MV-4-11 (cell line): Measurements from ENCODE around the gene LTBP1.
"Not testable (repeated sequence)": the region's sequence is repeated elsewhere in the genome, so short reads cannot be mapped to it uniquely, and the experiment has no call there.

Experiments used
- DNase-seq: peaks from one replicate; lab custom pipeline; 2025; lab: John Stamatoyannopoulos, UW

The LTBP1 gene

DNA sequence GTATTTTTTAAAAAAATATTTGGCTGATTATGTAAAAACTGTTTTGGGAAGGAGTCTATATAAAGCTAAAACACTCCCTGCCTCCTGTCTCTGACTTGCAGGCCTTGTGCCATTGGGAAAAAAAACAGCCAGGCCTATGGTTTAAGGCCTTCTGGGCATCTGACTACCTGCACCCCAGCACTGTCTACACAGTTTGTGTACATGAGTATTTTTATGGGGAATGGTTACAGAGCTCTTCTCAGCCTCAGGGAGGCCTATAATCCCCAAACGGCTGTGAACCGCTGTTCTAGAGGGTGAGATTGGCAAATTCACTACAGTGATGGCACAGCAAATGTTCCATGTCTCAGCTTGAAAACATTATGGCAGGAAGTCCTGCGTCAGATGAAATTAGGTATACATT lies 96.1 kb downstream of the LTBP1 start:
- no peak for DNase-seq

DNA sequence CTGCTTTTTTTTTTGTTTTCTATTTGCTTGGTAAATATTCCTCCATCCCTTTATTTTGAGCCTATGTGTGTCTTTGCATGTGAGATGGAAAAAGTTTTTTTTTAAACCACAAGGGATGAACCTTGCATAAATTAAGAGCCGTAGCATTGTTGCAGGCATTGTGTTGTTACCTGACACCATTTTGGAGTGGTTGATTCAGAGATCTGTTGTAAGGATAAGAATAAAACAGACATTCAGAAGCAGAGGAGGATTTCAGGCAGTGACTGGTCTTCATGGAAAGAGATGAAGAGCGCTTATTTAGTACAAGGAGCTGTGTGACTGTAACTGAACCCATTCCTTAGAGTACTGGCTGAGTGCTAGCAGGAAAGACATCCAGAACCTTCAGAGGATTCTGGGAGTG lies 101.2 kb downstream of the LTBP1 start:
- DNase-seq: no peak

DNA sequence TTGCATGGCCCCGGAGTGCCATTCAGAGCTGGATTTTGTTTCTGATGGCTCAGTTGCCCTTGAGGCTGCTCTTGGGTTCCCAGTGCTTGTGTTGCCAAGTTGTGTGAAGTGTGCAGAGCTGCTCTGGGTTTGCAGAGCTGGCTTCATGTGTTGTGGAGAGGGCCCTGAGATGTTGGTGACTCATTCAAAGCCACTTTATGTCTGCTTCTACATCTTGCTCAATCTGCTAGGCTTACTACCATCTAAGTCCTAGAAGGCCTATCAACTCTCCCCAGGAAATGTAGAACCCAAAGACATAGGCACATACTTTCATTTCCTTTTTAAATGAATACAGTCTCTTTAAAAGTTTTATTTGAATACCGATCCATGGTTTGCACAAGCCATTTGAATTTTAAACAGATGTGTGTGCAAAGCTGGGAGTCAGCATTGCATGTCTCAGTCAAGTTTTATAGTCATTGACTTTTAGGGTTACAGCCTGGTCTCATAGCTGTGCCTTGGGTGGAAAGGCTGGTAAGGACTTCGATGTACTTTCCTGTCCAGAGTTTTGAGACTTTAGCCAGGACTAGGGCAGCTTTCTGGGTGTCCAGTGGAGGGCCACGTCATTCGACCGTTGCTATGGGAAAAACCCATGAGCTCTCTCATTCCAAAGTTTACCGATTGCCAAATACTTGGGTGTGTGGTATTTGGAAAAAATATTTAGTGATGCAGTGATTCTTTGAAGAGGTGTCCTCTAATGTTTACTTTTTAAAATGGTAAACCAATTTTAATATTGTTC lies 105.0 kb downstream of the LTBP1 start:
- DNase-seq: peak; percentile 100

DNA sequence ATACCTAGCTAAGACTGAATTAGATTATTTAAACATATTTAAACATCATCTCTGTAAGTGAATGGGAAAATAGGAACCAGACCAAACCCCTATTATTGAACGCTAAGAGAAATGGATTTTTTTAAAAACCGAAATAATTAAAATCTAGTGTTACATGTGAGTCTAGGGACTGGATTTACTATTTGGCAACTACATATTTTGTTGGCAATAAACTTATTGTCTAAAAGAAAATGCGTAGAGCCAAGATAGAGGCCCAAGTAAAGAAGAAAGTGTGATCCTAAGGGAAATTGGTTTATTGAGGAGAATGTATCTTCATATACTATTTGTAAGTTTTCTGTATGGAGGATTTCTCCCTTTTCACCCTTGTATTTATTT lies 105.6 kb downstream of the LTBP1 start:
- no peak for DNase-seq

DNA sequence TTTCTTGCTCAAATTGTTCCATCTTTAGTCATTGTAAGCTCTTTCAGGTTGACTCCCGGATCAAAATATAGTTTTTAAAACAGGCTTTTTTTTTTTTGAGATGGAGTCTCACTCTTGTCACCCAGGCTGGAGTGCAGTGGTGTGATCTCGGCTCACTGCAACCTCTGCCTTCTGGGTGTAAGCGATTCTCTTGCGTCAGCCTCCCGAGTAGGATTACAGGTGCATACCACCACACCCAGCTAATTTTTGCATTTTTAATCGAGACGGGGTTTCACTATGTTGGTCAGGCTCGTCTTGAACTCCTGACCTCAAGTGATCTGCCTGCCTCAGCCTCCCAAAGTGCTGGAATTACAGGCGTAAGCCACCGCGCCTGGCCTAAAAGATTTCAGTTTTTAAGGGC lies 106.0 kb downstream of the LTBP1 start:
- peak; percentile 49 for DNase-seq

DNA sequence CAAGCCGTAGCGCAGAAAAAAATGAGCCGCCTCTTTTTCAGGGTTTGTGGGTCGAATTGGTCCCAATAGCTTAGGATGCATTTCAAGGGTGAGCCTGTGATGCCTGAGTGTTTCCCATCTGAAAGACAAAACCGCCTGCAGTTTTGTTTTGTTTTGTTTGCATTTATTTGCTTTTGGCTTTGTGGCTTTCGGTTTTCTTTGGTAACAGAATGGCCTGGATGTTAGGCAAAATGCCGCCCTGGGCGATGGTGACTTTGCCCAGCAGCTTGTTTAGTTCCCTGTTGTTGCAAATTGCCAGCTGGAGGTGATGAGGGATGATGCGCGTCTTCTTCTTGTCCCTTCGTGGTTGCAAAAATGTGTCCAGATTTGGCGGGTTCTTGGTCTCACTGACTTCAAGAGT lies 109.4 kb downstream of the LTBP1 start:
- no peak for DNase-seq

DNA sequence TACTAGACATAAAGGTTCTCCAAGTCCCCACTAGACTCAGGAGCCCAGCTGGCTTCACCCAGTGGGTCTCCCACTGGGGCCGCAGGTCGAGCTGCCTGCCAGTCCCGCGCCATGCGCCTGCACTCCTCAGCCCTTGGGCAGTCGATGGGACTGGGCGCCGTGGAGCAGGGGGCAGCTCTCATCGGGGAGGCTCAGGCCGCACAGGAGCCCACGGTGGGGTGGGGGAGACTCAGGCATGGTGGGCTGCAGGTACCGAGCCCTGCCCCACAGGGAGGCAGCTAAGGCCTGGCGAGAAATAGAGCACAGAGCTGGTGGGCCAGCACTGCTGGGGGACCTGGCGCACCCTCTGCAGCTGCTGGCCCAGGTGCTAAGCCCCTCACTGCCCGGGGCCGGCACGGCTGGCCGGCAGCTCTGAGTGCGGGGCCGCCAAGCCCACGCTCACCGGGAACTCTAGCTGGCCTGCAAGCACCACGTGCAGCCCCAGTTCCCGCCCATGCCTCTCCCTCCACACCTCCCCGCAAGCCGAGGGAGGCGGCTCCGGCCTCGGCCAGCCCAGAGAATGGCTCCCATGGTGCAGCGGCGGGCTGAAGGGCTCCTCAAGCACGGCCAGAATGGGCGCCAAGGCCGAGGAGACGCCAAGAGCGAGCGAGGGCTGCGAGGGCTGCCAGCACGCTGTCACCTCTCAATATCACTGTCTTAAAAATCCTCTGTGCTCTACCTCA lies 110.7 kb downstream of the LTBP1 start:
- not testable (repeated sequence) for DNase-seq

DNA sequence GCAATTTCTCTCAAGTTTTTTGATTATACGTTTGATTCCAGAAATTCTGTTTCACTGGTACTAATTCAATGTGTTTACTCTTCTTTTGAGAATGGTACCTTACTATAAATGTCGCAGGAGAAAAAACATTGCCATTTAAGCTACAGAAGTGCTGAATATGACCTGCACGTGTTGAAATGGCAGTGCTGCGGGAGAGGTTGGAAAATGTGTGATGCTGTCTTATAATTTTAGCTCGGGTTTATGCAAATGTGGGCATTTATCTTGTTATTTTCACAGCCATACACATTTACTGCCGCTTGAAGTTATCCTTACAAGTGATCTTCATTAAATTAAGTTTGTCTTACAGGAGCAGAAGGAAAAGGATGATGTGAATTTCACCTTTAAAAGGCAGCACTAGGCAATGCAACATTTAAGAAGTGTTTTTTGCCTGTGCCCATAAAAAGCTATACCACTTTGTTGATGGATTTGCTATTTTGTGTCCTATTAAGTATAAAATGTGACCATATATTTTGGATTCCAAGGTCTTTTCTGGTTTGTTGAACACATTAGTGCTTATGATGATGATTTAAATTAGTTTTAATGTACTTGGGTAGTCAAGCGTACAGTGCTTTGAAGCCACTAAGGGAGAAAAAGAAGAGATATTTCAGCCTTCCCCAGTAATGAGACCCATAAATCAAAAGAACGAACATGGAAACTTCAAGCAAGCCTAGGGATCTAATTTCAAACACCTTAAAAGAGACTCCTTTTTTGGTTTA lies 112.1 kb downstream of the LTBP1 start:
- no peak for DNase-seq

DNA sequence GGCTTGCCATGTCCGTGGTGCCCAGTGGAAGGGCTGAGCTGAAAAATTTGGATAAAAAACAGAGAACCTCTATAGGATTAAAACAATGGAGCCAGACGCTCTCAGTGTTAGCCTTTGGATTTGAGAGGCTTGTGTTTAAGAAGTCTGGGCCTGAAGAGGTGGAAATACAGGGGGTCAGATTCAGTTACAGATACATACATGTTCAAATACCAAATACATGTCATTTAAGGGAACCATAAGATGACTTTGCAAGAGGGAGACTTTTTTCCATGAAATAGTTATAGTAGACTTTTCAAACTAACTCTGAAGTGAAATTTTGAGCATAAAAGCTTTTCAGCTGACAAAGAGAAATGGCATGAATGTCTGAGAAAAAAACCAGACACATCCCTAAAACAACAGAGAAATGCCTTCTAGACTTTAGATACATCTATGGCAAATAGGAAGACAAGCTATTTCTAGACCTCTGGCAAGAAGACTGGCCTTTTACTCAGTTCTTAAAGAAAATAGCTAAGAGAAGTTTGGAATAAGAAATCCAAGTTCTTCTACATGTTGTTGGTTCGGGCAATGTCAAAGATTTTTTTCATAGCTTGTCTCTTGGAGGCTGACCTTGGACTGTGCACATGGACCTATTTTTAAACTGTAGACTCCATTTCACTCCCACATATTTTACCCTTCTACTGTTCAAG lies 112.9 kb downstream of the LTBP1 start:
- no peak for DNase-seq

DNA sequence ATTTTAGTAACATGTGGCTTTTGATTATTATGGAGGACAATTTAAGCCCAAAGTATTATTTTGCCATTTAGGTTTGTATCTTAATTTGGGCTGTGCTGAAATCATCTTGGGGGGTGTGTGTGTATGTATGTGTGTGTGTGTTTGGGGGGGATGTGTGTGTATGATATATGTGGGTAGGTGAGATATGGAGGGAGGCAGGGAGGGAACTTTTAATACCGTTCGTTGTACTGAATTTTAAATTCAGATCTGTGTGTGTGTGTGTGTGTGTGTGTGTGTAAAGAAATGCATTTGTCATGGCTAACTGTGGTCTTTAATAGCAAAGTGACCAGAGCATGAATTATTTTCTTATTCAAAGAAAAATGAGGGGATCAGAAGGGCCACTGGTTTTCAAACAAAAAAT lies 113.7 kb downstream of the LTBP1 start:
- no peak for DNase-seq

DNA sequence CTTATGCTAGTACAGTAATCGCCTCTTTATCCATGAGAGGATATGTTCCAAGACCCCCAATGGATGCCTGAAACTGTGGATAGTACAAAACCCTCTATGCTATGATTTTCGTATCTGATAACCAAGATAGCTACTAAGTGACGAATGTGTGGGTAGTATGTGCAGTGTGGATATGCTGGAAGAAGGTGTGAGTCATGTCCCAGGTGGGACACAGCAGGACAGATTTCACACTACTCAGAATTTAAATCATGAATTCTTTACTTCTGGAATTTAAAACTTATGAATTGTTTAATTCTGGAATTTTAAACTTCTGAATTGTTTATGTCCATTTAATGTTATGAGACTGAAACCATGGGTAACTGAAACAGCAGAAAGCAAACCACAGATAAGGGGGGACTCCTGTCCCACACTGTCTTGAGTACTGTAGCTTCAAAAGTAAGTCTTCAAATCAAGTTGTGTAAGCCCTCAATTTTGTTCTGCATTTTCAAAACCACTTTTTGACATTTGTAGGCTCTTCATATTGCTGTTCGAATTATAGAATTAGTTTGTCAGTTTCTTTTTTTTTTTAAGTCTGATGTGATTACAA lies 116.0 kb downstream of the LTBP1 start:
- DNase-seq: peak; percentile 69

DNA sequence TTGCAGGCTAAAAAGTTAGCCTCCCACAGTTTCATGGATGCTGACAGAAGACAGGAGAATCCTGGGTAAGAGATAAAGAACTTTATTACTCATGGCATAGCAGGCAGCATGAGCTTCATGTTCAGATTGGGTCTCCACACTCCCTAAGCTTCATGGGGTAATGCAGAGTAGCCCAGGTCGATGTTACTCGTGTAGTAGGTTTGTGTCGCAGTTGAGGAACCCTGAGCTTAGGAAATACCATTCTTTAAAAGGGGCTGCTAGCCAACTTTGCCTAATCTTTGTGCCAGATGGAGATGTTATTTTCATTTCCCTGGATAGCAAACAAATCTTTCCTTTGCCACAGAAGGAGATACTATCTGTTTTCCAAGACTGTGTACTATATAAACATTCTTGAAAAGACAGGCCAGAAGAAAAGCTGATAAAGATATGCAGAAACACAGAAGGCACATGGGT lies 117.6 kb downstream of the LTBP1 start:
- DNase-seq: no peak

DNA sequence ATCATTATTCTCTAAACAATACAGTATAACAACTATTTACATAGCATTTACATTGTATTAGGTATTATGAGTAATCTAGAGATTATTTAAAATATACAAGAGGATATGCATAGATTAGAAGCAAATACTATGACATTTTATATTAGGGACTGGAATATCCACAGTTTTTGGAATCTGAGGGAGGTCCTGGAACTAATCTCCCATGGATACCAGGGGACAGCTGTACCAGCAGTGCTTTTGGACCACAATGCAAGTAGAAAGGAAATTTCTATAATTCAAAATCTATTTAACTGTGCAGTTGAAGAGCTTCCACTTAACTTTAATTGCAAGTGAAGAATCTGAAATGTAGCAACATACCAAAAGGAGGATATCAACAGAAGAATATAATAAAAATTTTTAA lies 120.8 kb downstream of the LTBP1 start:
- no peak for DNase-seq

DNA sequence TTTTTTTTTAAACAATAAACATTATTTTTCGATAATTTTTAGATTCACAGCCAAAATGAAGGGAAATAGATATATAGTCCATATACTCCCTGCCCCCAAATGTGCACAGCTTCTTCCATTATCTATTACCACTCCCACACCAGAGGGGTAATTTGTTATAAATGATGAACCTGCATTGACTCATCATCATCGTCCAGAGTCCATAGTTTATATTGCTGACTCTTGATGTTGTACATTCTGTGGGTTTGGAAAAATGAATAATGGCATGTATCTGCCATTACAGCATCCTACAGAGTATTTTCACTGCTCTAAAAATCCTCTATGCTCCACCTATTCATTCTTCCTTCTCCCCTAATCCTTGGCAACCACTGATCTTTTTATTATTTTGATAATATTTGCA lies 121.5 kb downstream of the LTBP1 start:
- no peak for DNase-seq

DNA sequence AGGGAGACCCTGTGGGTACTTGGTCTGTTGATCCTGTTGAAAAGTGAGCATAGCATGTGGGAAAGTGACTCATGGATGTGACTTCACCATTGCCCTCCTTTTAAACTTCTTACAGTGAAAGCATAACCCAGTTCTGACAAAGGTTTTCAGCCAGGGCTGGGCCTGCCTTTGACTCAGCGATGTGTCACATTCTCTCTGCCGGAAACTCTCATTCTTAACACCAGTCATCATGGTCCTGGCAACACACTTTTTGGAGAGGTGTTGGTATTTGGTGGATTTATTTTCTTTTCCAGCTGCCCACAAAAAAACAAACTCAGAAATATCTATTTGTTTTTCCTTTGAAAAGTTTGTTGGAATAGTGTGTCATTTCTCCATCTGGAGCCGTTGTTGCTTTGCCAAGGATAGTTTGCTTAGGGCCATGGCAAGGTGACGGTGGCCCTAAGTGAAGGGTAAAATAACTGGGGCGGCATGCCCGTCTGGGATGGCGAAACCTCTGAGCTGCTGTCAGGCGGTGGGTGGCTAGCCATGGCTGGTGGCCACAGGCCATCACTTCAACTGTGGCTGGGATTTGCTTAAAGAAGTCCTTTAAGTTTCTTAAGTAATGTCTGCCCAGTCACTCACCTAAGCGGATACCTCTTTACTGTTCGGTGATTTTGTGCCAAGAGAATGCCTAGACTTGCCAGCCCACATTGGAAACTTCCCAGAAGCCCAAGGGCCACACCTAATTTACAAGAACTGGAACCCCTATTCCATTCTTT lies 123.3 kb downstream of the LTBP1 start:
- peak; percentile 88 for DNase-seq

DNA sequence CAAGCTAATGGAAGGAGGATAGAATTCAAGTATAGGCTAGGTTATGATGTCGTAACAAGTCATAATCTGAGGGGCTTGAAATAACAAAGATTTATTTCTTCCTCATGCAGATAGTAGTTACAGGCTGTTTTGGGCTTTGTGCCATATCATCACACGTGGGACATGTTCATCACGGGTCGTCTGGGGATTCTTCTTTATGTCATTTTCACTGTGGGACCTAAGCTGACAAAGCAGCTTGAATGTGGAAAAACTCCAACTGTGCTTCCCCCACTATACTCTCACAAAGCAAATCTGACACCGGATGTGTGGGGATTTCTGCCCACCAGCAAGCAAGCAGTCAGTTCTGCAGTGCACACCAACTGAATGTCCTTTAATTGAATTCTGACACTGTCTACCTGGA lies 124.8 kb downstream of the LTBP1 start:
- DNase-seq: no peak

DNA sequence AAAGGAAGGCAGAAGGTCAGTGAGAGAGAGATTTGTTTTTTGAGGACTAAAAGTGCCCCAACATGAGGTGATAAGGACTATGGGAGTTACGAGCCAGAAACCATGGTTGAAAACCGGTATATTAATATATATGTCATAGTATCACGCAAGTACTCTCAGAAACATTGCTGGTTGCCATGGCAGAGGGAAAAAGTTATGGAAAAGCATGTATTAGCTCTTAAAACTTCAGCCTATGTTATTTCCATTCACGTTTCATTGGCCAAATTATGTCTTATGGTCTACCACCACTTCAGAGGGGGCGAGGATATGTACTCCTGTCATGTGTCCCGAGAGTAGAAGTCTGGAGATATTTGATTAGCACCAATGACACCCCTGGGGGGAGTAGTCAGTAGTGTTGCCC lies 125.9 kb downstream of the LTBP1 start:
- no peak for DNase-seq

DNA sequence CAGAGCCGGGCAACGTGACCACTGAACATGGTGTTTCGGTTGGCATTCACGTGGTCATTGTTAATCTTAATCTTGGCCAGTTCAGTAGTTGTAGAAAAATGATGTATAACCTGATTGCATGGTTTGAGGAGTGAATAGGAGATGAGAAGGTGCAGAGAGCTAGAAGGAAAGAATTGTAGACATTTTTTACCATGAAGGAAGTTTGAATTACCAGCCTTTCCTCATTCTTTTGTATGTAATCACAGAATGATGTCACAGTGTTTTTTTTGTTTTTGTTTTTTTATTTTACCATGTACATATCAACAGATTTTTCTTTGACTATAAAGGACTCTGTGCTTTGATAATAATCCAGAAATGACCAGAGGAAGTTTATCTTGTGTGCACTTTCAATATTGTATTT lies 126.3 kb downstream of the LTBP1 start:
- no peak for DNase-seq

DNA sequence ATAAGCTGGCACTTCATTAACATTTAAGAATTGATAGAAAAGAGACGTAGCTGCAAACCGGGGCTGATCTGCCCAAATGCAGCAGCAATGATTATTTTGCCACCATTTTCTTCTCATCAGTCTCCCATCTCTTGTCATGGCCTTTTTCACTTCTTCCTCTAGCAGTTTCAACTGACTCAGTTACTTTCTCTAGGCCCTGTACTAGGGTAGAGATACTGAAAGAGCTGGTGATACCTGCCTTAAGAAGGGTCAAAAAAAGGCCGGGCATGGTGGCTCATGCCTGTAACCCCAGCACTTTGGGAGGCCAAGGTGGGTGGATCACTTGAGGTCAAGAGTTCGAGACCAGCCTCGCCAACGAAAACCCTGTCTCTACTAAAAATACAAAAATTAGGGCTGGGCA lies 127.4 kb downstream of the LTBP1 start:
- no peak for DNase-seq

DNA sequence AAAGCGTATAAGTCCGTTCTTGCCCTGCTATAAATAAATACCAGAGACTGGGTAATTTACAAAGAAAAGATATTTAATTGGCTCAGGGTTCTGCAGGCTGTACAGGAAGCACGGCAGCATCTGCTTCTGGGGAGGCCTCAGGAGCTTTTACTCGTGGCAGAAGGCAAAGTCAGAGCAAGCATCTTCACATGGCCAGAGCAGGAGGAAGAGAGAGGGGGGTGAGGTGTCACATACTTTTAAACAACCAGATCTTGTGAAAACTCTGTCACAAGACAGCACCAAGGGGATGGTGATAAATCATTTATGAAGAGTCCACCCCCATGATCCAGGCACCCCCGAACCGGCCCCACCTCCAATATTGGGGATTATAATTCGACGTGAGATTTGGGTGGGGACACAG lies 130.6 kb downstream of the LTBP1 start:
- DNase-seq: no peak

DNA sequence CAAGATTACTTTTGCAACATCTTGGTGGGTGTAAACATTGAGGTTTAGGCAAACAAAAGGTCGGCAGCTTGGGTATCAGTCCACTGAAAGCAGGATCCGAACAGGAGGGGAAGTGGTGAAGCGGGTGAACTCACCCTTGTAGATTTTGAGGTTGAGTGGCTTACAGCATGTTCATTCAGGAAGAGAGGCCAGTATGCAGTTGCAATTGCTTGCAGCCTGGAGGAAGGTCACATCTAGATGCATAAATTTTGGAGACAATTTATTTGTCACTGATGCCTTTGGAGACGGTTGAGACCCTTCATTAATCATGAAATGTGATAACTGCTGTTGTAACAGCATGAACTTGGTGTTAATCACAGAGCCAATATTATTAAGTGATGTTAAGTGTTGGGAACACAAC lies 131.1 kb downstream of the LTBP1 start:
- DNase-seq: peak; percentile 83
